Measurements from ENCODE around the gene UGT1A9. TPM values are rescaled to one million over a fixed set of nuclear protein-coding genes. Genes with fewer than 3 reads are reported as not detected.

Gene UGT1A9
- total and polyA plus RNA-seq, 2 of the 13 experiments (the other 11 are each of a cell fraction or from before 2014, with no cell fraction given) = 0.07 TPM; not detected in 1

GRCh38 chr2:233714121-233714520 is 42.4 kb downstream of the UGT1A9 start:
- Histone ChIP-seq H4K20me1 (ENCODE audit: insufficient read depth, low read length) (no peaks in the 10 kb centered on the region), H3K9me3 (ENCODE audit: low read length) (no peaks in the 10 kb centered on the region), H3K27ac (ENCODE audit: extremely low read length, insufficient read depth, low read length) (no peak overlapping the region), H2AFZ (ENCODE audit: low read length) (no peak overlapping the region), H3K27me3 (ENCODE audit: control insufficient read depth in 1 of 2, insufficient read depth in 2 of 2, low read length in 2 of 2) (no peaks in the 10 kb centered on the region; a peak in 1 of 5 replicates), H3K4me1 (ENCODE audit: insufficient read depth, low read length) (no peaks in the 10 kb centered on the region), H3K4me3 (replicated peaks in 1 of 3; ENCODE audit: insufficient read depth in 1 of 3, low read depth in 2 of 3, low read length in 3 of 3) (no peak overlapping the region), H3K4me2 (ENCODE audit: low read depth, low read length) (no peak overlapping the region), H3K79me2 (ENCODE audit: insufficient read depth, low read length) (no peaks in the 10 kb centered on the region), H3K9ac (ENCODE audit: insufficient read depth, low read depth, low read length) (no peak overlapping the region), H3K36me3 (replicated peaks in 1 of 2; ENCODE audit: control insufficient read depth in 1 of 2, insufficient read depth in 2 of 2, low read length in 2 of 2) (no peaks in the 10 kb centered on the region)
- WGBS (ENCODE audit: low lambda C conversion rate) = 74% methylated on average over 2 of the region's 2 CpGs
- FAIRE-seq = no peak
- no peak for ATAC-seq
- intact Hi-C loops (cut with micrococcal nuclease; ENCODE audit: unreplicated experiment) (loop anchor here (5.0 kb wide), 3 partner anchors 132 to 312 kb away; no protein-coding TSS in a partner anchor), in situ Hi-C loops (cut with HindIII; ENCODE audit: extremely low pct_ligation_motif_present, low pct_unique_long_range_greater_than_20kb) (no loop called here)
- TF ChIP-seq ZNF12 (CRISPR knock-in tag; IDR thresholded peaks at IDR 0.05) (no peak), CEBPG (CRISPR knock-in tag; IDR thresholded peaks at IDR 0.05) (no peak), ZMYM2 (CRISPR knock-in tag; IDR thresholded peaks at IDR 0.05) (no peak), ZFP37 (CRISPR knock-in tag; IDR thresholded peaks at IDR 0.05; ENCODE audit: borderline replicate concordance) (no peak), ZNF557 (CRISPR knock-in tag; IDR thresholded peaks at IDR 0.05) (no peak), FOXA1 (IDR thresholded peaks at IDR 0.05) (no peak), FOXA1 (CRISPR knock-in tag; IDR thresholded peaks at IDR 0.05) (no peak), ZC3H4 (CRISPR knock-in tag; IDR thresholded peaks at IDR 0.05; ENCODE audit: borderline replicate concordance) (no peak), ZNF788 (CRISPR knock-in tag; IDR thresholded peaks at IDR 0.05; ENCODE audit: borderline replicate concordance) (no peak), ZNF615 (CRISPR knock-in tag; IDR thresholded peaks at IDR 0.05; ENCODE audit: borderline replicate concordance) (no peak), RNF219 (CRISPR knock-in tag; IDR thresholded peaks at IDR 0.05) (no peak), CENPBD1 (CRISPR knock-in tag; IDR thresholded peaks at IDR 0.05; ENCODE audit: borderline replicate concordance, low read depth) (no peak), ZNF205 (CRISPR knock-in tag; IDR thresholded peaks at IDR 0.05) (no peak), ZFP36L1 (CRISPR knock-in tag; IDR thresholded peaks at IDR 0.05) (no peak)
- TF ChIP-seq, protein P1, sequence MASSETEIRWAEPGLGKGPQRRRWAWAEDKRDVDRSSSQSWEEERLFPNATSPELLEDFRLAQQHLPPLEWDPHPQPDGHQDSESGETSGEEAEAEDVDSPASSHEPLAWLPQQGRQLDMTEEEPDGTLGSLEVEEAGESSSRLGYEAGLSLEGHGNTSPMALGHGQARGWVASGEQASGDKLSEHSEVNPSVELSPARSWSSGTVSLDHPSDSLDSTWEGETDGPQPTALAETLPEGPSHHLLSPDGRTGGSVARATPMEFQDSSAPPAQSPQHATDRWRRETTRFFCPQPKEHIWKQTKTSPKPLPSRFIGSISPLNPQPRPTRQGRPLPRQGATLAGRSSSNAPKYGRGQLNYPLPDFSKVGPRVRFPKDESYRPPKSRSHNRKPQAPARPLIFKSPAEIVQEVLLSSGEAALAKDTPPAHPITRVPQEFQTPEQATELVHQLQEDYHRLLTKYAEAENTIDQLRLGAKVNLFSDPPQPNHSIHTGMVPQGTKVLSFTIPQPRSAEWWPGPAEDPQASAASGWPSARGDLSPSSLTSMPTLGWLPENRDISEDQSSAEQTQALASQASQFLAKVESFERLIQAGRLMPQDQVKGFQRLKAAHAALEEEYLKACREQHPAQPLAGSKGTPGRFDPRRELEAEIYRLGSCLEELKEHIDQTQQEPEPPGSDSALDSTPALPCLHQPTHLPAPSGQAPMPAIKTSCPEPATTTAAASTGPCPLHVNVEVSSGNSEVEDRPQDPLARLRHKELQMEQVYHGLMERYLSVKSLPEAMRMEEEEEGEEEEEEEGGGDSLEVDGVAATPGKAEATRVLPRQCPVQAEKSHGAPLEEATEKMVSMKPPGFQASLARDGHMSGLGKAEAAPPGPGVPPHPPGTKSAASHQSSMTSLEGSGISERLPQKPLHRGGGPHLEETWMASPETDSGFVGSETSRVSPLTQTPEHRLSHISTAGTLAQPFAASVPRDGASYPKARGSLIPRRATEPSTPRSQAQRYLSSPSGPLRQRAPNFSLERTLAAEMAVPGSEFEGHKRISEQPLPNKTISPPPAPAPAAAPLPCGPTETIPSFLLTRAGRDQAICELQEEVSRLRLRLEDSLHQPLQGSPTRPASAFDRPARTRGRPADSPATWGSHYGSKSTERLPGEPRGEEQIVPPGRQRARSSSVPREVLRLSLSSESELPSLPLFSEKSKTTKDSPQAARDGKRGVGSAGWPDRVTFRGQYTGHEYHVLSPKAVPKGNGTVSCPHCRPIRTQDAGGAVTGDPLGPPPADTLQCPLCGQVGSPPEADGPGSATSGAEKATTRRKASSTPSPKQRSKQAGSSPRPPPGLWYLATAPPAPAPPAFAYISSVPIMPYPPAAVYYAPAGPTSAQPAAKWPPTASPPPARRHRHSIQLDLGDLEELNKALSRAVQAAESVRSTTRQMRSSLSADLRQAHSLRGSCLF (CRISPR knock-in tag; IDR thresholded peaks at IDR 0.05; ENCODE audit: borderline replicate concordance) = no peak
- TF ChIP-seq, protein P2, sequence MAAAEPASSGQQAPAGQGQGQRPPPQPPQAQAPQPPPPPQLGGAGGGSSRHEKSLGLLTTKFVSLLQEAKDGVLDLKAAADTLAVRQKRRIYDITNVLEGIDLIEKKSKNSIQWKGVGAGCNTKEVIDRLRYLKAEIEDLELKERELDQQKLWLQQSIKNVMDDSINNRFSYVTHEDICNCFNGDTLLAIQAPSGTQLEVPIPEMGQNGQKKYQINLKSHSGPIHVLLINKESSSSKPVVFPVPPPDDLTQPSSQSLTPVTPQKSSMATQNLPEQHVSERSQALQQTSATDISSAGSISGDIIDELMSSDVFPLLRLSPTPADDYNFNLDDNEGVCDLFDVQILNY (CRISPR knock-in tag; conservative IDR thresholded peaks at IDR 0.05) = no peak
- ChIA-PET CTCF (ENCODE audit: low intra/inter-chr PET ratio, low total read pairs) (no interaction called here), POLR2A (no interaction called here)
- no TSS peak for BruUV-seq (replicated peaks)
- no peak for DNase-seq (ENCODE audit: low spot score)
